Endothelial cell of umbilical vein (primary cell): ENCODE measurements around the gene ZNF648. TPM values are rescaled to one million over a fixed set of nuclear protein-coding genes. Genes with fewer than 3 reads are reported as not detected.

Experiments
- BruUV-seq: library from RNA; stranded (reverse); fragments of 400-500 nt; replicated peaks from 2 replicates; lab custom pipeline; 2021; lab: Mats Ljungman, UMichigan
- CTCF ChIA-PET: fragments of 300-600, 350-600 bp; sonication (Branson Sonifier 250); formaldehyde crosslinking; loops from one replicate; lab custom pipeline; 2021; ENCODE audit warnings: antibody characterized with exemption, inconsistent platforms; lab: Charles Lee
- POLR2A ChIA-PET: fragments of 300-600, 350-600 bp; sonication (Branson Sonifier 250); formaldehyde crosslinking; loops from one replicate; lab custom pipeline; 2021; ENCODE audit warnings: antibody characterized with exemption, inconsistent platforms; lab: Charles Lee
- DNase-seq: peaks from one replicate; pipeline ENCODE4 v3.0.0-alpha.2; 2011; ENCODE audit warnings: low read depth, low spot score
- FAIRE-seq: peaks from 2 replicates; lab custom pipeline; 2011; peaks lifted over from hg19 to GRCh38; lab: Jason Lieb, UNC
- H2AFZ ChIP-seq: 2 replicates; pipeline ENCODE4 v1.6.0; 2012; ENCODE audit warnings: low read depth, low read length, control low read depth, inconsistent platforms
- H3K27ac ChIP-seq: 2 replicates; pipeline ENCODE4 v1.5.1; 2011; ENCODE audit warnings: low read depth, mild to moderate bottlenecking, control low read depth, low read length, moderate library complexity; ENCODE audit not compliant: insufficient read depth
- H3K27me3 ChIP-seq, 2 experiments: 2 replicates each; pipeline versions ENCODE4 v1.6.0 to v1.6.1; 2011; ENCODE audit warnings: low read length in 2 of 2, mixed read lengths in 1 of 2; ENCODE audit not compliant: control insufficient read depth in 2 of 2, insufficient read depth in 2 of 2
- H3K36me3 ChIP-seq, 2 experiments: 2 replicates in 1 of 2; 3 replicates in 1 of 2; pipeline ENCODE4 v1.5.1; 2011; ENCODE audit warnings: low read length in 2 of 2, mild to moderate bottlenecking in 1 of 2, moderate library complexity in 1 of 2; ENCODE audit not compliant: control insufficient read depth in 2 of 2, insufficient read depth in 2 of 2; ENCODE audit errors: extremely low read depth in 1 of 2
- H3K4me1 ChIP-seq: 3 replicates; pipeline ENCODE4 v1.5.1; 2011; ENCODE audit warnings: mild to moderate bottlenecking, low read length; ENCODE audit not compliant: control insufficient read depth, insufficient read depth; ENCODE audit errors: extremely low read depth
- H3K4me2 ChIP-seq: 2 replicates; pipeline ENCODE4 v1.6.1; 2011; ENCODE audit warnings: low read length, control low read depth, mixed read lengths; ENCODE audit not compliant: insufficient read depth
- H3K4me3 ChIP-seq, 3 experiments: fragments of 200-600 bp in 1 of 3; sonication (generic), shearing (Covaris generic) in 1 of 3; replicated peaks in 1 of 3; 2 replicates each; pipeline ENCODE4 v1.5.1; 2011 to 2016; ENCODE audit warnings: control low read depth in 3 of 3, low read length in 3 of 3, mild to moderate bottlenecking in 2 of 3, inconsistent platforms in 1 of 3, low read depth in 1 of 3, moderate library complexity in 1 of 3; ENCODE audit not compliant: insufficient read depth in 1 of 3
- H3K79me2 ChIP-seq: 2 replicates; pipeline ENCODE4 v1.6.0; 2012; ENCODE audit warnings: low read length, inconsistent platforms; ENCODE audit not compliant: control insufficient read depth, insufficient read depth
- H3K9ac ChIP-seq: replicated peaks from 2 replicates; pipeline ENCODE3; 2011; ENCODE audit warnings: low read length, control low read depth; ENCODE audit not compliant: insufficient read depth; ENCODE audit errors: extremely low read depth
- H3K9me1 ChIP-seq: replicated peaks from 3 replicates; pipeline ENCODE4 v1.6.0; 2011; ENCODE audit warnings: mild to moderate bottlenecking, low read length; ENCODE audit not compliant: control insufficient read depth, insufficient read depth; ENCODE audit errors: extremely low read depth
- H3K9me3 ChIP-seq: replicated peaks from 2 replicates; pipeline ENCODE4 v1.5.1; 2012; ENCODE audit warnings: low read length, inconsistent platforms; ENCODE audit not compliant: control insufficient read depth, insufficient read depth
- H4K20me1 ChIP-seq: replicated peaks from 2 replicates; pipeline ENCODE3; 2011; ENCODE audit warnings: mild to moderate bottlenecking, low read length; ENCODE audit not compliant: control insufficient read depth, insufficient read depth; ENCODE audit errors: extremely low read depth
- CTCF ChIP-seq, 2 donors: IDR thresholded peaks; 1 replicate in 1 of 2; 2 replicates in 1 of 2; pipeline ENCODE4 v1.5.1; 2011; ENCODE audit warnings: low read length in 2 of 2, mild to moderate bottlenecking in 2 of 2, moderate library complexity in 2 of 2, control low read depth in 1 of 2, inconsistent platforms in 1 of 2, low read depth in 1 of 2; ENCODE audit not compliant: insufficient read depth in 1 of 2; ENCODE audit errors: extremely low read depth in 1 of 2
- EZH2 ChIP-seq: IDR thresholded peaks from 2 replicates; pipeline ENCODE4 v1.6.1; 2012; ENCODE audit warnings: borderline replicate concordance, low read depth, mild to moderate bottlenecking, moderate library complexity, low read length, inconsistent platforms; ENCODE audit not compliant: severe bottlenecking
- FOS ChIP-seq: IDR thresholded peaks from 2 replicates; pipeline ENCODE4 v1.6.1; 2011; ENCODE audit warnings: mild to moderate bottlenecking, low read length, moderate library complexity, borderline replicate concordance; ENCODE audit not compliant: insufficient read depth
- GATA2 ChIP-seq: IDR thresholded peaks from 2 replicates; pipeline ENCODE4 v1.7.0; 2011; ENCODE audit warnings: low read depth, mild to moderate bottlenecking, moderate library complexity, mixed read lengths, low read length; ENCODE audit not compliant: insufficient read length, insufficient read depth
- POLR2AphosphoS5 ChIP-seq: IDR thresholded peaks from 2 replicates; pipeline ENCODE4 v1.6.1; 2012; ENCODE audit warnings: low read depth, mild to moderate bottlenecking, control low read depth, low read length, moderate library complexity; ENCODE audit not compliant: insufficient read depth
- dilution Hi-C: fragments of 300-500 bp; cut with MboI; formaldehyde crosslinking; loops from one replicate; pipeline ENCODE4 v1.15.0; 2019; ENCODE audit warnings: low sequenced_read_pairs; ENCODE audit not compliant: extremely low pct_ligation_motif_present
- intact Hi-C: fragments of 100-400 bp; cut with micrococcal nuclease; formaldehyde crosslinking; loops from one replicate; pipeline ENCODE4 v1.10.0; 2022
- polyA plus RNA-seq, 4 experiments: library from polyadenylated mRNA; depleted of rRNA in 3 of 4; stranded (reverse) in 3 of 4; unstranded in 1 of 4; fragments of >200 nt; gene quantifications; 2 replicates each; pipeline versions ENCODE4 v1.2.1 to v1.2.3, GENCODE V29; 2011 to 2012; ENCODE audit warnings: missing spikeins in 1 of 4
- total RNA-seq: library from RNA; stranded (reverse); gene quantifications from 2 replicates; pipeline ENCODE4 v1.2.3, GENCODE V29; 2021

ZNF648 gene
- total and polyA plus RNA-seq, 2 donors (not counting 3 experiments of a cell fraction or from before 2014, with no cell fraction given): not detected

GRCh38 chr1:182083851-182084486 lies 22.5 kb upstream of the ZNF648 start:
- no peak for FAIRE-seq
- dilution Hi-C loops (no loop called here), intact Hi-C loops (loop anchor here (2.0 kb wide), 2 partner anchors 59 to 703 kb away; no protein-coding TSS in a partner anchor)
- Histone ChIP-seq H3K79me2 (no peaks in the 10 kb centered on the region), H3K9me1 (no peaks in the 10 kb centered on the region), H3K4me3 (no peak overlapping the region), H3K36me3 (no peaks in the 10 kb centered on the region), H2AFZ (no peak overlapping the region), H3K27me3 (no peaks in the 10 kb centered on the region), H3K27ac (no peak overlapping the region), H4K20me1 (no peaks in the 10 kb centered on the region), H3K4me1 (peaks cover 2% of the 10 kb centered on the region), H3K9me3 (no peaks in the 10 kb centered on the region), H3K9ac (no peak overlapping the region), H3K4me2 (no peak overlapping the region)
- no TSS peak for BruUV-seq
- CTCF ChIA-PET: interaction anchor here (1.0 to 3.3 kb wide), 3 partner anchors 312 to 605 kb away, joined by 3 to 49 read pairs (median 3); no protein-coding TSS in a partner anchor
- TF ChIP-seq CTCF (IDR thresholded peaks at IDR 0.05; ENCODE audit: extremely low read depth in 1 of 2, insufficient read depth in 1 of 2, low read depth in 1 of 2, low read length in 2 of 2) (no peak), POLR2AphosphoS5 (no peak), EZH2 (no peak), GATA2 (no peak), FOS (no peak)
- POLR2A ChIA-PET: no interaction called here
- DNase-seq: no peak
